ENCODE data around the gene ATP5MC2. TPM values are rescaled to one million over a fixed set of nuclear protein-coding genes. Genes with fewer than 3 reads are reported as not detected.
"Not testable (repeated sequence)": the region's sequence is repeated elsewhere in the genome, so short reads cannot be mapped to it uniquely, and the experiment has no call there.

Gene ATP5MC2
- total RNA-seq, 2 donors from 2014 or later = 481 to 659 TPM

GRCh38 chr12:53657041-53657440, 18.8 kb downstream of the ATP5MC2 start:
- Histone ChIP-seq H3K36me3 (no peaks in the 10 kb centered on the region), H3K27ac (peak overlapping the region; percentile 13 to 89), H3K9me3 (no peaks in the 10 kb centered on the region), H3K4me3 (no peak overlapping the region), H3K27me3 (no peaks in the 10 kb centered on the region), H3K4me1 (peaks cover 0 to 34% of the 10 kb centered on the region in 2 donors)
- TF ChIP-seq CTCF (IDR thresholded peaks at IDR 0.05) = no peak
- DNase-seq (ENCODE audit: low spot score) = no peak

GRCh38 chr12:53653595-53653994, 22.3 kb downstream of the ATP5MC2 start:
- no peaks in the 10 kb centered on the region for H3K36me3 ChIP-seq
- H3K27me3 ChIP-seq = no peaks in the 10 kb centered on the region
- TF ChIP-seq CTCF (IDR thresholded peaks at IDR 0.05) = no peak
- H3K4me1 ChIP-seq = peaks cover 0 to 11% of the 10 kb centered on the region in 2 donors
- no peak overlapping the region for H3K27ac ChIP-seq
- no peak overlapping the region for H3K4me3 ChIP-seq
- no peaks in the 10 kb centered on the region for H3K9me3 ChIP-seq
- no peak for DNase-seq (ENCODE audit: low spot score)

GRCh38 chr12:53652366-53652765, 23.5 kb downstream of the ATP5MC2 start:
- Histone ChIP-seq H3K4me1 (no peaks in the 10 kb centered on the region), H3K9me3 (no peaks in the 10 kb centered on the region), H3K27me3 (no peaks in the 10 kb centered on the region), H3K4me3 (no peak overlapping the region), H3K27ac (no peak overlapping the region), H3K36me3 (no peaks in the 10 kb centered on the region)
- TF ChIP-seq CTCF (IDR thresholded peaks at IDR 0.05) = no peak
- no peak for DNase-seq (ENCODE audit: low spot score)

- no peaks in the 10 kb centered on the region for H3K36me3 ChIP-seq
- no peak overlapping the region for H3K27ac ChIP-seq
- no peaks in the 10 kb centered on the region for H3K27me3 ChIP-seq
- H3K9me3 ChIP-seq = no peaks in the 10 kb centered on the region
- TF ChIP-seq CTCF (IDR thresholded peaks at IDR 0.05) = no peak
- no peak overlapping the region for H3K4me3 ChIP-seq
- DNase-seq (ENCODE audit: low spot score) = no peak
- H3K4me1 ChIP-seq = no peaks in the 10 kb centered on the region
These were observed 24.1 kb downstream of the ATP5MC2 start for GRCh38 chr12:53651737-53652136.

GRCh38 chr12:53646300-53646699, 29.6 kb downstream of the ATP5MC2 start:
- H3K9me3 ChIP-seq; DNase-seq (ENCODE audit: low spot score); H3K4me1 ChIP-seq; H3K27ac ChIP-seq; H3K4me3 ChIP-seq; H3K36me3 ChIP-seq; H3K27me3 ChIP-seq: not testable (repeated sequence)

- TF ChIP-seq CTCF (IDR thresholded peaks at IDR 0.05) = no peak
- Histone ChIP-seq H3K36me3 (no peaks in the 10 kb centered on the region), H3K27me3 (no peaks in the 10 kb centered on the region), H3K27ac (no peak overlapping the region), H3K9me3 (no peaks in the 10 kb centered on the region), H3K4me1 (no peaks in the 10 kb centered on the region), H3K4me3 (no peak overlapping the region)
- no peak for DNase-seq (ENCODE audit: low spot score)
These were observed 30.7 kb downstream of the ATP5MC2 start for GRCh38 chr12:53645165-53645564.

All from right atrium auricular region (tissue), 2 donors.